WI38 (cell line): ENCODE data around the gene ZNF865.

Source experiments
- H3K4me3 ChIP-seq: 2 replicates; pipeline ENCODE4 v1.5.1; 2011; ENCODE audit warnings: low read depth, mild to moderate bottlenecking, control low read depth, low read length
- TF ChIP-seq, protein P1 (sequence below): IDR thresholded peaks from 2 replicates; pipeline ENCODE4 v1.5.1; 2012; ENCODE audit warnings: low read depth, mild to moderate bottlenecking, control low read depth, low read length

The ZNF865 gene

DNA sequence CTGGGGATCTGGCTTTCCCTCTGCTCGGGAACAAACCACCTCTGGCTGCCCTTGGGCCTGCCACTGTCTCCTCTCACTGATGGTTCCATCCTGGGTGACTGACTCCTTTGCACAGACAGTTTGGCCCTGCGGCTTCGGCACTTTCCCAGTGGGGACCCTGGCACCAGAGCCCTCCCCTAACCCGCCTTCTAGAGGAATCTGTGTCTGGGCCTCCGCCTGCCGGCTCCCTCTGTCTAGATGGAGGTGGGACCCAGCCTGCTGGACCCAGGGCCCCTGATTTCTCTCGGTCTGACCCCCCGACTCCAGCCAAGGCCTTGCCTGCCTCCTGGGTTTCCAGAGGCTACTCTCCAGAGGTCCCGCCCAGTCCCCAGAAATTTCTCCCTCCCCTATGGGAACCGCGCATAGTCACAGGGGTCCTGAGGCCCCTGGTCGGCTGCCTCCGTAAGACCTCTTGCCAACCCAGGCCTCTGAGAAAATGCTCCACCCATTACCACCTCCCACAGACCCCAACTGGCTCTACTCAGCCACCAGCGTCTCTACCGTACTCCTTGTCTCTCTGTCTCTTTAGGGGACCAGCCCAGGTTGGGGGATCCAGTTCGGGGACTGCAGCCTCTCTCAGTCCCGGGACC is 45.3 kb downstream of the ZNF865 start:
- TF ChIP-seq, protein P1, sequence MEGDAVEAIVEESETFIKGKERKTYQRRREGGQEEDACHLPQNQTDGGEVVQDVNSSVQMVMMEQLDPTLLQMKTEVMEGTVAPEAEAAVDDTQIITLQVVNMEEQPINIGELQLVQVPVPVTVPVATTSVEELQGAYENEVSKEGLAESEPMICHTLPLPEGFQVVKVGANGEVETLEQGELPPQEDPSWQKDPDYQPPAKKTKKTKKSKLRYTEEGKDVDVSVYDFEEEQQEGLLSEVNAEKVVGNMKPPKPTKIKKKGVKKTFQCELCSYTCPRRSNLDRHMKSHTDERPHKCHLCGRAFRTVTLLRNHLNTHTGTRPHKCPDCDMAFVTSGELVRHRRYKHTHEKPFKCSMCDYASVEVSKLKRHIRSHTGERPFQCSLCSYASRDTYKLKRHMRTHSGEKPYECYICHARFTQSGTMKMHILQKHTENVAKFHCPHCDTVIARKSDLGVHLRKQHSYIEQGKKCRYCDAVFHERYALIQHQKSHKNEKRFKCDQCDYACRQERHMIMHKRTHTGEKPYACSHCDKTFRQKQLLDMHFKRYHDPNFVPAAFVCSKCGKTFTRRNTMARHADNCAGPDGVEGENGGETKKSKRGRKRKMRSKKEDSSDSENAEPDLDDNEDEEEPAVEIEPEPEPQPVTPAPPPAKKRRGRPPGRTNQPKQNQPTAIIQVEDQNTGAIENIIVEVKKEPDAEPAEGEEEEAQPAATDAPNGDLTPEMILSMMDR, result no peak
- H3K4me3 ChIP-seq, result no peak overlapping the region

DNA sequence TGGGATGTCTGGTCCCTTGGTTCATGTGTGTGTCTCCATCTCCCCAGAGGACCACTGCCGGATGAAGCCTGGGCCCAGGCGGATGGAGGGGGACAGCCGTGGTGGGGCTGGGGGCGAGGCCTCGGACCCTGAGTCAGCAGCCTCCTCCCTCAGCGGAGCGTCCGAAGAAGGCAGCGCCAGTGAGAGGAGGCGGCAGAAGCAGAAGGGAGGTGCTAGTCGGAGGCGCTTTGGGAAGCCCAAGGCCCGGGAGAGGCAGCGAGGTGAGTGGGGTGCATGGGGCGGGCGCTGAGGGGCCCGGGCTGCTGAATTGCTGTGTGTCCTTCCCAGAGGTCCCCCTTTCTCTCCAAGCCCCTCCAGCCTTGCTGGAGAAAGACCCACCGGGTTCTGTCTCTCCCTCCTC is 45.8 kb downstream of the ZNF865 start:
- TF ChIP-seq, protein P1, result no peak
- no peak overlapping the region for H3K4me3 ChIP-seq

GRCh38 chr19:55652311-55653128 is 47.1 kb downstream of the ZNF865 start:
- TF ChIP-seq, protein P1, result no peak
- no peak overlapping the region for H3K4me3 ChIP-seq

DNA sequence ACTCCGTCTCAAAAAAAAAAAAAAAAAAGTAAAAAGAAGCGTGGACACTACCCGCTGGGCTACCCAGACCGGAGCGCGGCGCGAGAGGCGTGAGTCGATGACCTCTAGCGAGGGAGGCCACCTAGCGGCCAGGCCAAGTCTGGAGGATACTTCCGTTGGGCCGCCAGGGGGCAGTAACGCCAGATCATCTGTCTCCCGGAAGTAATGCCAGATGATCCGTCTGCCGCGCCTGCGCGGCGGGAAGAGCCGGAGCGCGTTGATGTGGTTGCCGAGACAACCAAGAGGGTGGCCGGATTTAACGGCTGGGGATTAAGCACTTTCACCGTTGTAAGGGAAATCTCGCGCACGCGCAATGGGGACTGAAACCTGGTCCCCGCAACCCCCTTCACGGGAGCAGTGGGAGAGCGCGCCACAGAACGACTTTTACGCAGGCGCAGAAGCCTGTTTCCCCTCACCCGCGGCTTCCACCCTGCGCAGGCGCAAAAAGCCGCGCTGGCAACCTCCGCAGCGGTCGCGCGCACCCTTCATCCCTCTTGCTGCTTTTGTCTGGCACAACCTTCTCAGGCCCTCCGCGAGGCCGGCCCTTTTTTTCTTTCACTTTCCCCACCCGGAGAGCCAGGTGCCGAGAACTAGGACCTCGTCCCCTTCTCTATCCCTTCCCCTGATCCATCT is 48.3 kb downstream of the ZNF865 start:
- H3K4me3 ChIP-seq, result peak overlapping the region; percentile 73
- TF ChIP-seq, protein P1, result peak; percentile 99

DNA sequence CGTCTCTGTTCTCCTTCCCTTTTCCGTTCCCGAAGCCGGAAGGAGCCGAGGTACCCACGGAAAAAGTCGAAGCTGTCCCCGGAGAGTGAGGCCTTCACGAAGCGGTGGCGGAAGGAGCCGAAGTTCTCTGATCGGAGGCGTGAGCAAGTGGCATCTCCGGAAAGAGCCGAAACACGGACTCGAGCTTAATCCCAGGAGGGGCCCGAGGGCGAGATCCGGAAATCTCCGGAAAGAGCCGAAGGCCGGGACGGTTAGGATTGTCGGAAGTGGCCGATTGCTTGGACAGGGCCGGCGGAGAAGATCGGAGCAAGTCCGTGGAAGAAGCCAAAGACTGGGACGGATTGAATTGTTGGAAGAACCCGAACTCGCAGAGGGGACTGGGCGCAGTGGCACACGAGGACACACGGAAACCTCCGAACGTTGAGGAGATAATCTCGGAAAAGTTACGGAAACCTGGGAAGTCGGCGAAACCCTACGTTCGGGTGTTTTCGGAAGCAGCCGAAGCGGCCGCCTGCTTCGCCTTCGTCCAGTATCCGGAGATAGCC is 48.9 kb downstream of the ZNF865 start:
- peak overlapping the region; percentile 73 for H3K4me3 ChIP-seq
- TF ChIP-seq, protein P1, result no peak

GRCh38 chr19:55654868-55655647 is 49.6 kb downstream of the ZNF865 start, which contains the start of gene U2AF2:
Gene U2AF2, plus strand, starts transcription at chr19:55655035. Its CDS starts 70 bp downstream, at chr19:55655105.
- peak within 1 kb of the TSS; percentile 73 for H3K4me3 ChIP-seq
- TF ChIP-seq, protein P1, result no peak
